Activated T-helper 1 cell treated with anti-CD3 and anti-CD28 coated beads, Interleukin-2, amount 50 U/mL, for 16 hours (primary cell): Measurements from ENCODE around the gene TRAF3IP1.
"Not testable (repeated sequence)": the region's sequence is repeated elsewhere in the genome, so short reads cannot be mapped to it uniquely, and the experiment has no call there.

Experiments
- DNase-seq, 2 donors: peaks; one replicate each; pipeline ENCODE4 v3.0.0-alpha.2; 2020; ENCODE audit warnings: low read depth in 1 of 2, low spot score in 1 of 2

TRAF3IP1 gene

DNA sequence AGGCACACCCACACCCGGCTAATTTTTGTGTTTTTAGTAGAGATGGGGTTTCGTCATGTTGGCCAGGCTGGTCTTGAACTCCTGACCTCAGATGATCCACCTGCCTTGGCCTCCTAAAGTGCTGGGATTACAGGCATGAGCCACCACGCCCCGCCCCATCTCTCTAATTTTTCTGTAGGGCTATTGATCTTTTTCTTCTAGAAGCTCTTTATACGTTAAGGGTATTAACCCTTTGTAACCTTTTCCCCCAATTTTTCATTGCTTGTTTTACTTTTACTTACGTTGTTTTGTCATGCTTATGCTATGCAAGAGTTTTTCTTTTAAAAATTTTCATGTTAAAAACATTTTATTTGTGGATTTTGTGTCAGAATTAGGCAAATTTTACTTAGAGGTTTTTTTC, 121.9 kb downstream of the TRAF3IP1 start:
- DNase-seq = not testable (repeated sequence)

DNA sequence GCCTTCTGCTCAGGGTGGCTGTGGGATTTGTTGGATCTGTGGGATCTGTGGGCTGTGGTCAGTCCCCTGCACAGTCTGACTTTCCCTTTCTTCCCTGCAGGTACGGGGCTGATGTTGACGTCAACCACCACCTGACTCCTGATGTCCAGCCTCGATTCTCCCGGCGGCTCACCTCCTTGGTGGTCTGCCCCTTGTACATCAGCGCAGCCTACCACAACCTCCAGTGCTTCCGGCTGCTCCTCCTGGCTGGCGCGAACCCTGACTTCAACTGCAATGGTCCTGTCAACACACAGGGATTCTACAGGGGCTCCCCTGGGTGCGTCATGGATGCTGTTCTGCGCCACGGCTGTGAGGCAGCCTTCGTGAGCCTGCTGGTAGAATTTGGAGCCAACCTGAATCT, 123.9 kb downstream of the TRAF3IP1 start:
- no peak for DNase-seq

DNA sequence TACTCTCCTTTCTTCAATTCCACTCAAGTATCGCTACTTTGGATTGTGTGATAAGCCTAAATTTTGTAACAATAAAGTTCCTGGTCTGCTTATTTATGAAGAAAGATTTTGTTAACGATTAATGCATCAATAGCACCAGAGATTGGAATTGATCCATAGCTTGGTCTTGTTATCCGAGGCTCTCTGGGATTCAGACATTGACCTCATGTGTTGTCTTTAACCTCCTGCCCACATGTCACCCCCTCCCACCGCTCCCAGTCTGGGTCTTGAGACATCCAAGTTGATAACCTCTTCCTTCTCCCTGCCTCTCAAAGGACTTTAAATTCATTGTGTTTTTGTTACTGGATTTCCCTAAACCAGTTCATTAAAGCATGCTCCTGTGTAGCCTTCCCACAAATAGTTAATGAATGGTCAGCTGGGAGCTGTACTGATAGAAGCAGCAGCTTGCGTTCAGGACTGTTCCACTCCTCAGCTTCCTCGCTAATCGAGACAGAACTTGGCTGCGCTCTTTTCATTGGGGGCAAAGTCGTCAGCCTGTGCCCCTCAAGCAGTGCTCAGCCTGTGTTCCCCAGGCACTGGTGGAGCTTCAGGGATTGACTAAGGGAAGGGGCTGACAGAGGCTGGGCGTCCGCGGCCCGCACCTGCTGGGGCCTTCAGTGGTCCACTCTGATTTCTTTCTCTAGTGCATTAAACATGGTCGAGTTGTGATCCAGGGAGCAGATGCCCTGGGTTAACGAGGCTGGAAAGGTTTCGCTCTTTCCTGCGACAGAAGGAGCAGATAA, 125.3 kb downstream of the TRAF3IP1 start:
- no peak for DNase-seq

DNA sequence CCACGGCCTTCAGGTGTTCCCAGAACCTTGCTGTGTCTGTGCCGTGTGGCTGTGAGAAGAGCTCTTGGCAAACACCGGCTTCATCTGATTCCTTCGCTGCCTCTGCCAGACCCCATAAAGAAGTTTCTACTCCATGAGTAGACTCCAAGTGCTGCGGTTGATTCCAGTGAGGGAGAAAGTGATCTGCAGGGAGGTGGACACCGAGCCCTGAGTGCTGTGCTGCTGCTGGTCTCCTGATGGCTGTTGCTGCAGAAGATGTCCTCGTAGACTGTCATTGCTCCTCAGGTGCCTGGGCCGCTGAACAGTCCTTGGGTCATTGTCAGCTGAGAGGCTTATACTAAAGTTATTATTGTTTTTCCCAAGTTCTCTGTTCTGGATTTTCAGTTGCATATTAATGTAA, 126.1 kb downstream of the TRAF3IP1 start:
- DNase-seq = no peak

DNA sequence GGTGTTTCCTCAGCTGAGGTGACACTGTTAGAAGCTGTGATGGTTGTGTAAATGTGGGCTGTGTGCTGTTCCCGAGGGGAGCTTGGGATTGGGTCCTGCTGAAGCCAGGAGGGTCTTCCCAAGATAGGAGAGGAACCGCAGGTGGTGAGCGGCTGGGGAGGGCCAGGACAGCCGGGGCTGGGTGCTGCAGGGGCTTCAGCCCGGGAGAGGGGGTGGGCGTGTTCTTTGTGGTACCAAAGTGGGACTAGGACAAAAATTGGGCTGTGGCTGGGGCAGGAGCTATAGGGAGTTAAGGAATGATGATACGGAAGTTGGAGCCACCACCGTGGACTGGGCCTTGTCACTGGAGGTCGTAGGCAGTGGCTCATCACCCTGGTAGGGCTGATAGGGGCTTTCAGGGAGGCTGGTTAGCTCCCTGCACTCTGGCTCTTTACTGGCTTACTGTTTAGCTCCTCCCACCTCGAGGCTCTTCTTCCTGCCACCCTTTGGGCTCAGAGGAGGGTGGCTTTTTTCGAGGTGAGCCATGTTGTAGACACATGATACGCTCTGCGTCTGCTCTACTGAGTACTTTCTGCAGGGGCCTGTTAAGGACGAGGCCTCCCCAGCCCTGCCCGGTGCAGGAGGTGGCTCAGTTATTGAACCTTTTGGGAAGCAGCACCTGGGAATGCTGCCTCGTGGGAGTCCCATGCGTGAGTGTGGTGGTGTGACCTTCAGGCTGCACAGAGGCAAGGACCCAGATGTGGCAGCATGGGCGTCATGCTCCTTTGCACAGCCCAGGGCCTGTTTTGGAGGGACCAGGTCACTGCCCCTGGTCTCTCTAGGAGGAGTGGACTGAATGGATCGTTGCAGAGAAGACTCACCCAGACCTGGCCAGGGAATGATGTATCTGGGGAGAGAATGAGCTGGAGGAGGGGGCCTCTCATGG, 128.0 kb downstream of the TRAF3IP1 start:
- DNase-seq = no peak

DNA sequence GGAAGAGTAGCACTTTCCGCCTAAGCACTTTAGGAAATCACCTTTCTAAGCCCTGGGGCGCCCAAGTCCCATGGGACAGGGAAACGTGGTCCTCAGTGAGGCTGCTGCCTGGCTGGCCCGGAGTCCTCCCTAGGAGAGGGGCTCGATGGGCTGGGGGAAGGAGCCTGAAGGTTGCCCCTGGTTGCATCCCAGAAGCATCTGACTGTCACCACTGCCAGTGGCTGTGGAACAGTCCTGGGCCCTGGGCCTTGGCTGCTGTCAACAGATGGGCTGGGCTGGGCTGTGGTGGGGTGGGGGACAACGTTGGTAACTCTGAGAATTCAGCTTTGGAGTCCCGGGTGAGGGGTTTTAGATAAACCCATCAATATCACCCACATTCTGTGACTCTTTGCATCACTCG, 128.9 kb downstream of the TRAF3IP1 start:
- DNase-seq = no peak

DNA sequence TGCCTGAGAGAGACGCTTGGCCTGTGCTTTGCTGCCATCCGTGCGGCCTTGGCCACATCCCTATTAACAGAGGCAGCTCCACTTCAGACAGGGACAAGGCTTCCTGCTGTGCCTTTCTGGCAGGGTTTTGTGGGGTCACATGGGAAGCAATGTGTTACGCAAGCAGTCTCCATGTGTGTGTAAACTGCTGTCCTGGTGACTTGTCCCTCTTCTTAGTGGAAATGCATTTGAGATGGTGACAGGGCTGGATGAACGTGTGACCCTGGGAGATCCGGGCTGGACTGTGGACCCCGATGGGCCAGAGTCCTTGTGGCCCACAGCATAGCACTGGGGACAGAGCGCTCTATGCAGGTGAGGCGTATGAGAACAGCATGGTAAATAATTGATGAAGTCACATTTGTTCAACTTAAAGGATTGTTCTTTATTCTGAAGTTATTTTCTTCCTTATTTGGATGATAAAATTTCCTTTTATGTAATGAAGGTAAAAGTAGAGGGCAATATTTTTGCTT, 129.6 kb downstream of the TRAF3IP1 start:
- DNase-seq = no peak

DNA sequence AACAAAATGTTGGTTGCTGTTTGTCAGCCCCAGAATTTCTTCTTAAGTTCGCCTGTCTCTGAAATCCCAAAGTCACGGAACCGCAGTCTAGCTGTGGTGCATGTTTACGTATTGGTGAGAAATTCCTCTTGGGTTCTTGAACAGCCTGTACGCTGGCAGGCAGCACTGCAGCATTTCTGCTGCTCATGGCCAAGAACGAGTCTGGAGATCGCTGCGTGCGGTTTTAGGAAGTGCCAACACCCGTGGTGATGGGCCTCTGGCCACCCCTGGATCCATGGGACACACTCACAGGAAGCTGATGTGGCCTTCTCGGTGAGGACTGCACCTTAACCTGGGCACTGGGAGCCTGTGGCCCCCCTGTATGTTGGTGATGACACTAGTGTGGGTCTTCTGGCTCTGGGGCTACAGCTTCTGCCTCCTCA, 130.1 kb downstream of the TRAF3IP1 start:
- no peak for DNase-seq
